ENCODE measurements around the gene PLD1. TPM values are rescaled to one million over a fixed set of nuclear protein-coding genes. Genes with fewer than 3 reads are reported as not detected.

PLD1 gene
- total RNA-seq, 2 donors from 2014 or later: 12.8 to 15.8 TPM

- no peak for TF ChIP-seq POLR2AphosphoS5 (IDR thresholded peaks at IDR 0.05)
- no peak for TF ChIP-seq POLR2A (IDR thresholded peaks at IDR 0.05)
- TF ChIP-seq, protein P1, sequence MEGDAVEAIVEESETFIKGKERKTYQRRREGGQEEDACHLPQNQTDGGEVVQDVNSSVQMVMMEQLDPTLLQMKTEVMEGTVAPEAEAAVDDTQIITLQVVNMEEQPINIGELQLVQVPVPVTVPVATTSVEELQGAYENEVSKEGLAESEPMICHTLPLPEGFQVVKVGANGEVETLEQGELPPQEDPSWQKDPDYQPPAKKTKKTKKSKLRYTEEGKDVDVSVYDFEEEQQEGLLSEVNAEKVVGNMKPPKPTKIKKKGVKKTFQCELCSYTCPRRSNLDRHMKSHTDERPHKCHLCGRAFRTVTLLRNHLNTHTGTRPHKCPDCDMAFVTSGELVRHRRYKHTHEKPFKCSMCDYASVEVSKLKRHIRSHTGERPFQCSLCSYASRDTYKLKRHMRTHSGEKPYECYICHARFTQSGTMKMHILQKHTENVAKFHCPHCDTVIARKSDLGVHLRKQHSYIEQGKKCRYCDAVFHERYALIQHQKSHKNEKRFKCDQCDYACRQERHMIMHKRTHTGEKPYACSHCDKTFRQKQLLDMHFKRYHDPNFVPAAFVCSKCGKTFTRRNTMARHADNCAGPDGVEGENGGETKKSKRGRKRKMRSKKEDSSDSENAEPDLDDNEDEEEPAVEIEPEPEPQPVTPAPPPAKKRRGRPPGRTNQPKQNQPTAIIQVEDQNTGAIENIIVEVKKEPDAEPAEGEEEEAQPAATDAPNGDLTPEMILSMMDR (IDR thresholded peaks at IDR 0.05): no peak
- 98% methylated on average over 4 of the region's 4 CpGs for WGBS
- H3K36me3 ChIP-seq: no peaks in the 10 kb centered on the region
- H3K27ac ChIP-seq: no peak overlapping the region
- no peaks in the 10 kb centered on the region for H3K9me3 ChIP-seq
- no peak for DNase-seq (ENCODE audit: low spot score)
- H3K4me1 ChIP-seq (replicated peaks): no peaks in the 10 kb centered on the region
- H3K27me3 ChIP-seq (replicated peaks; ENCODE audit: insufficient read depth): no peaks in the 10 kb centered on the region
- no peak overlapping the region for H3K4me3 ChIP-seq
- intact Hi-C loops (cut with DNase I): no loop called here
Measured at GRCh38 chr3:171796625-171797264, 13.5 kb downstream of the PLD1 start.

- Histone ChIP-seq H3K27ac (no peak overlapping the region), H3K27me3 (replicated peaks; ENCODE audit: insufficient read depth) (no peaks in the 10 kb centered on the region)
- TF ChIP-seq, protein P1 (IDR thresholded peaks at IDR 0.05): no peak
- no peak for TF ChIP-seq POLR2AphosphoS5 (IDR thresholded peaks at IDR 0.05)
- no peak for TF ChIP-seq POLR2A (IDR thresholded peaks at IDR 0.05)
Measured at GRCh38 chr3:171792531-171792930, 17.8 kb downstream of the PLD1 start.

DNA sequence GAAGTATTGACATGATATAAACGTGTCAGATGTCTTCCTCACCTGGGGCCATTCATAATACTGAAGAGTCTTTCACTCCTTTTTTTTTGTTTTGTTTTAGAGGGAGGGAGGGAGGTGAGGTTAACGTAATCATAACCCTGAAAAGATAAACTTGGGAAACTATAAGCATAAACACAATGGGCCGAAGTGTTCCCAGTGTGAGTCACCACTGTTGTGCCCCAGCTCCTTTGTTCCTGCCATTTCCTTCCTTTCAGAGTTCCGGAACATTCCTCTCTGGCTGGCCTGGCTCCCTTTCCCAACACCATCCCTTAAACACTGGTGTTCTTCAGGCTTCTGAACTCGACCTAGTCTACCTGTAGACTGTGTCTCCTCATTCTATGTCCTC, 18.6 kb downstream of the PLD1 start:
- H3K27me3 ChIP-seq (replicated peaks; ENCODE audit: insufficient read depth): no peaks in the 10 kb centered on the region
- intact Hi-C loops (cut with DNase I): no loop called here
- no peaks in the 10 kb centered on the region for H3K9me3 ChIP-seq
- DNase-seq (ENCODE audit: low spot score): no peak
- H3K4me3 ChIP-seq: no peak overlapping the region
- TF ChIP-seq, protein P1 (IDR thresholded peaks at IDR 0.05): no peak
- TF ChIP-seq POLR2AphosphoS5 (IDR thresholded peaks at IDR 0.05) (no peak), POLR2A (IDR thresholded peaks at IDR 0.05) (no peak)
- H3K4me1 ChIP-seq (replicated peaks): peaks cover 12% of the 10 kb centered on the region
- no peak overlapping the region for H3K27ac ChIP-seq
- 75% methylated on average over 5 of the region's 5 CpGs for WGBS
- H3K36me3 ChIP-seq: no peaks in the 10 kb centered on the region

More at GRCh38 chr3:171792531-171792930, 17.8 kb downstream of the PLD1 start:
- Histone ChIP-seq H3K4me3 (no peak overlapping the region), H3K4me1 (replicated peaks) (peaks cover 12% of the 10 kb centered on the region), H3K9me3 (no peaks in the 10 kb centered on the region), H3K36me3 (no peaks in the 10 kb centered on the region)
- WGBS: 88% methylated on average over 2 of the region's 2 CpGs
- intact Hi-C loops (cut with DNase I): no loop called here
- DNase-seq (ENCODE audit: low spot score): no peak

DNA sequence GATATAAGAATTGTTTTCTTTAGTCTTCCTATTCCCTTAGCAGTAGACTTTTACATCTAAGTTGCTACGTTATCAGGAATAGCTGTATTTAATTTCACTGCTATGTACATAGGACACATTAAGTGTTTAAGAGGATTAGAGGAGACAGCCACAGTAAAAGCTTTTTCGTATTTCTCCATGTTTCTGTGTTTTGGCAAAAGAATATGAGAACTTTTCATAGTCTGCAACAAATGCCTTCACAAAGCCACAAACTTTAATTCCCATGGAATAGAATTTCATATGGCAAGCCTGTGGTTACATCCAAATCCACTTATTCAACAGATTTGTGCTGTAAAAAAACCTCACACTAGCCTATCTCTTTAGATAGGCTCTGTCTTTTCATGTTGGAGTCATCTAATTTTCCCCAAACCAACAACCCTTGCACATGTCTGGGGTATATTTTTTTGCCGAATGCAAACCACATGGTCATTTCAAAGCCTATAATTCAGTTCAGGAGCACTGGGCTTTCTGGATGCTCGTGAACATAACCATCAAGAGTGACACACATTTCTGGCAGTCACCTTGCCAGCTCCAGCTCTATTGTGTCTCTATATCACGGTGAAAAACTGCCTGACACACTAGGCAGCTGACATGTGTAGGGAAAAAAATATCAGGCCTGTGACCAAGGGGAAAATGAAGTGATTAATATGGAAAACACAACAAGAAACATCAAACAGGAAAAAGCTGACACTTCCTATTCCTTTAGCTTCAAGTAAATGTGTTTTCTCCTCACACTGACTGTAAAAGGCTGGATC, 19.2 kb downstream of the PLD1 start:
- TF ChIP-seq POLR2A (IDR thresholded peaks at IDR 0.05): no peak
- no peak for TF ChIP-seq POLR2AphosphoS5 (IDR thresholded peaks at IDR 0.05)
- TF ChIP-seq, protein P1 (IDR thresholded peaks at IDR 0.05): no peak
- intact Hi-C loops (cut with DNase I): no loop called here
- Histone ChIP-seq H3K27me3 (replicated peaks; ENCODE audit: insufficient read depth) (no peaks in the 10 kb centered on the region), H3K27ac (no peak overlapping the region), H3K4me1 (replicated peaks) (peaks cover 12% of the 10 kb centered on the region), H3K4me3 (no peak overlapping the region), H3K36me3 (no peaks in the 10 kb centered on the region), H3K9me3 (no peaks in the 10 kb centered on the region)
- WGBS: 48% methylated on average over 5 of the region's 5 CpGs
- no peak for DNase-seq (ENCODE audit: low spot score)

DNA sequence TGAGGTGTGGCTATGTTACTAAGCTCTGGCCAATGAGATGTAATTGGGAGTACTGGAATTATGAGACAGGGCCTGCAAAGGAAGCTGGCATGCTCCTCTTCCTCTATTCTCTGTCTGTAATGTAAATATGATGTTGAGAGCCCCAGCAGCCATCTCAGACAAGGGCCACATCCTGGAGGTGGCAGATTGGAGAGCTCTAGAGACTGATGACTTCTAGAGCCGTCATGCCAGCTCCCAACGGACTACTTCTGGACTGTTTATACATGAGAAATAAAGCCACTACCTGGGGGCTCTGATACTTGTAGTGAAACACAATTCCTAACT, 19.7 kb downstream of the PLD1 start:
- H3K27ac ChIP-seq: no peak overlapping the region
- no peaks in the 10 kb centered on the region for H3K9me3 ChIP-seq
- 85% methylated on average over 2 of the region's 2 CpGs for WGBS
- no peaks in the 10 kb centered on the region for H3K36me3 ChIP-seq
- H3K27me3 ChIP-seq (replicated peaks; ENCODE audit: insufficient read depth): no peaks in the 10 kb centered on the region
- no peak overlapping the region for H3K4me3 ChIP-seq
- H3K4me1 ChIP-seq (replicated peaks): peaks cover 12% of the 10 kb centered on the region
- intact Hi-C loops (cut with DNase I): no loop called here
- no peak for DNase-seq (ENCODE audit: low spot score)
- TF ChIP-seq POLR2AphosphoS5 (IDR thresholded peaks at IDR 0.05) (no peak), POLR2A (IDR thresholded peaks at IDR 0.05) (no peak)
- TF ChIP-seq, protein P1 (IDR thresholded peaks at IDR 0.05): no peak
